GM13977 (cell line): Measurements from ENCODE around the gene TMEM63C.
A peak's percentile ranks its signal among the peaks of the same experiment; 100 is the strongest.

Source experiments
- DNase-seq: peaks from one replicate; pipeline ENCODE4 v3.0.0; 2012; ENCODE audit warnings: low spot score
- in situ Hi-C: fragments of 300-500 bp; cut with MboI; formaldehyde crosslinking; loops from one replicate; pipeline ENCODE4 v1.12.0; 2022; ENCODE audit warnings: low sequenced_read_pairs, low pct_unique_long_range_greater_than_20kb, mixed read lengths, inconsistent platforms; ENCODE audit not compliant: unreplicated experiment
- TF ChIP-seq, protein P1 (sequence below): IDR thresholded peaks from 2 replicates; pipeline ENCODE4 v1.5.1; 2012; ENCODE audit warnings: mild to moderate bottlenecking, control low read depth; ENCODE audit not compliant: insufficient read depth; ENCODE audit errors: extremely low read depth, missing control alignments

The TMEM63C gene

DNA sequence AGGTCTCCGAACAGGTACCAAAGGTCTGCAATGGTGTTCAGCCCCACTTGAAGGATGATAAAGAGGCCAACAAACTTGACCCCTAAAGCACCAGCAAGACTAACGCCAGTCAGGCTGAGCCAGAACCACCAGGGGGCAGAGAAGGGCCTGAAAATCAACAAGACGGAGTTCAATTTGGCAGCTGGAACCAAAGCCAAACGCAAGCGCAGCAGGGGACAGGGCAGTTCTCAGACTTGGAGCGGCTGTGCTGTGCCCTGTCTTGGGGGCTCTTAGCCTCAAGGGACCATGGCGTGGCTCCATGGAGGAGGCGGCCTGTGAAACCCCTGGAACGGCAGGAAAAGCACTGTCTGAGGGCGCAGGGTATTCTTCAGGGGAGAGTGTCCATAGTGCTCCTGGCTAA lies 119.5 kb downstream of the TMEM63C start:
- TF ChIP-seq, protein P1, sequence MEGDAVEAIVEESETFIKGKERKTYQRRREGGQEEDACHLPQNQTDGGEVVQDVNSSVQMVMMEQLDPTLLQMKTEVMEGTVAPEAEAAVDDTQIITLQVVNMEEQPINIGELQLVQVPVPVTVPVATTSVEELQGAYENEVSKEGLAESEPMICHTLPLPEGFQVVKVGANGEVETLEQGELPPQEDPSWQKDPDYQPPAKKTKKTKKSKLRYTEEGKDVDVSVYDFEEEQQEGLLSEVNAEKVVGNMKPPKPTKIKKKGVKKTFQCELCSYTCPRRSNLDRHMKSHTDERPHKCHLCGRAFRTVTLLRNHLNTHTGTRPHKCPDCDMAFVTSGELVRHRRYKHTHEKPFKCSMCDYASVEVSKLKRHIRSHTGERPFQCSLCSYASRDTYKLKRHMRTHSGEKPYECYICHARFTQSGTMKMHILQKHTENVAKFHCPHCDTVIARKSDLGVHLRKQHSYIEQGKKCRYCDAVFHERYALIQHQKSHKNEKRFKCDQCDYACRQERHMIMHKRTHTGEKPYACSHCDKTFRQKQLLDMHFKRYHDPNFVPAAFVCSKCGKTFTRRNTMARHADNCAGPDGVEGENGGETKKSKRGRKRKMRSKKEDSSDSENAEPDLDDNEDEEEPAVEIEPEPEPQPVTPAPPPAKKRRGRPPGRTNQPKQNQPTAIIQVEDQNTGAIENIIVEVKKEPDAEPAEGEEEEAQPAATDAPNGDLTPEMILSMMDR = peak; percentile 87
- in situ Hi-C loops = loop anchor here (10.0 to 25.0 kb wide), 2 partner anchors 244 to 414 kb away; no protein-coding TSS in a partner anchor
- DNase-seq = peak; percentile 67

DNA sequence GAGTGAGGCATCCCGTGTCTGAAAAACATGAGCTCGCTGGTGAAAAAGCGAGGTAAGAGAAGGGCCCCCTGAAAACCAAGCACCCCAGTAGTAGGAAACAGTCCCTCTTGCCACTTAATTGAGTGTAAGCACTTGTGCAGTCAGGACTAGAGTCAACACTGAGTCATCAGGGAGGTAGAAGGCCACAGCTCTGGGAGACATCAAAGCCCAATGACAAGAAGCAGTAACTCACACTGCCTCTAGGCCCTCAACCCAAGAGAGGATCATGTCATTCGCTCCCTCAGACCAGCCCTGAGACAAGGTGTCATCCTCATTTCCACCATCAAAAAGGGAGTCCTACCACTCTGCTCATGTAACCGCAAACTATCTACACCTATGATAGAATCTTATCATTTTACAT lies 121.3 kb downstream of the TMEM63C start:
- in situ Hi-C loops = loop anchor here (10.0 to 25.0 kb wide), 2 partner anchors 242 to 416 kb away; no protein-coding TSS in a partner anchor
- TF ChIP-seq, protein P1 = no peak
- peak; percentile 35 for DNase-seq

DNA sequence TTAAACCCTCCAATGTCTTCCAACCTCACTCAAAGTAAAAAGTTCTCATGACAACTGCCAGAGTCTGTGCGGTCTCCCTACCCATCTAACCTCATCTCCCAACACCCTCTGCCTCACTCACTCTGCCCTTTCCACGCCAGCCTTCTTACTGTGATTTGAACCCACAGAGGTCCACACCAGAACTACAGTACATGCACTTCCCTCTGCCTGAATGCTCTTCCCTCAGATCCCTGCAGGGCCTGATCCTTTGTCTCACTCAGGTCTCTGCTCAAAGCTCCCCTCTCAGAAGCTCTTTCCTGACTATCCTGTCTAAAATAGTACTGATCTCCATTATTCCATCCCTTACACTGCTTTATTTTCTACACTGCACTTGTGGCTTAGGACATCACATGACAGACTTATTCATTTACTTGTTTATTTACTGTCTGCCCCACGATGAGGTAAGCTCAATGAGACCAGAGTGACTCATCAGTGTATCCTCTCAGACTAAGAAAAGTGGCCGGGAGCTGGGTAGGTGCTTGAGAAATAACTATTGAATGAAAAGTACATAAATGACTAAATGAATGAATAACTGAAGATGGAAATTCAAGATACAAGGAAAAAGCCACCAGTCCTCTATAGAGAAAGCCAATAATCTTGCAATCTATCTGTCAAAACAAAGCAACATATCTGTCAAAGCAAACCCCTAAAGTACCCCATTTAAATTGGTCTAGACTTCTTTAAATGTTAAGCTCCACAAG lies 122.0 kb downstream of the TMEM63C start:
- TF ChIP-seq, protein P1 = no peak
- DNase-seq = peak; percentile 34
- in situ Hi-C loops = loop anchor here (10.0 to 25.0 kb wide), 2 partner anchors 241 to 416 kb away; no protein-coding TSS in a partner anchor

DNA sequence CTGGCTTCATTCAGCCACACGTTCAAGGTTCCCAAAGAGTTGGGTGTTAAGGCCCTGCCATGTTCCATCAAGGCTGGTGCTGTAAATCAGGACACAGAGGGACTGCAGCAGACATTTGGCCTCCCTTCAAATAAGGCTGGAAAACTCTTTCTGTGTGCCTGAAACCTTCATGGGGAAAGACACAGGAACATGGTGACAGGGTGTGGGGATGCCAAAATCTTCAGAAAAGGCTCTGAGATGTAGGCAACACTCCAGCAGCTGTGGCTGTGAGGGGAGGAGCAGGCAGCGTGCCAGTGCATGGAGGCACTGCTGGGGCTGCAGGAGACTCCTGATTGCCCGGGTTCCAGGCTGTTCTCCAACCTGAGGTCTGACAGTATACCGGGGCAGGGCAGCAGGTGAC lies 124.1 kb downstream of the TMEM63C start:
- in situ Hi-C loops = loop anchor here (10.0 to 25.0 kb wide), 2 partner anchors 239 to 418 kb away; no protein-coding TSS in a partner anchor
- no peak for DNase-seq
- TF ChIP-seq, protein P1 = no peak

DNA sequence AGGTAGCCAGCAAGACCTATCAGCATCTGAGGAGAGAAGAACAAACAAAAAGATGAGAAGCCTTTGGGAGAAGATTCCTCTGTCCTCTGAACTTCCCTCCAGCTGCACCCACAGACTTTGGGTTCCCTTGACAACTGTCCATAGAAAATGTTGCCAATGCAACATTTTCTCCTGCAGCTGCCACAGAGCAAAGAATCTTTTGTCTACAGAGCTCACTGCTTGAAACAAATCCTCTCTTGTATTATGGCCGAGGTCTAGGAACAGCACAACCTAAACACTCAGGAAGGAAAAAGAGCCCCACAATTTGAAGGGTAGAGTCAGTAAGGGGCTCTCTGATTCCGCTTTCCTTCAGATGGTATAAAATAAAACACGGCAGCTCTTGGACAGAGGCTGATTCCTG lies 124.8 kb downstream of the TMEM63C start:
- DNase-seq = no peak
- in situ Hi-C loops = loop anchor here (10.0 to 25.0 kb wide), 2 partner anchors 238 to 419 kb away; no protein-coding TSS in a partner anchor
- TF ChIP-seq, protein P1 = no peak

DNA sequence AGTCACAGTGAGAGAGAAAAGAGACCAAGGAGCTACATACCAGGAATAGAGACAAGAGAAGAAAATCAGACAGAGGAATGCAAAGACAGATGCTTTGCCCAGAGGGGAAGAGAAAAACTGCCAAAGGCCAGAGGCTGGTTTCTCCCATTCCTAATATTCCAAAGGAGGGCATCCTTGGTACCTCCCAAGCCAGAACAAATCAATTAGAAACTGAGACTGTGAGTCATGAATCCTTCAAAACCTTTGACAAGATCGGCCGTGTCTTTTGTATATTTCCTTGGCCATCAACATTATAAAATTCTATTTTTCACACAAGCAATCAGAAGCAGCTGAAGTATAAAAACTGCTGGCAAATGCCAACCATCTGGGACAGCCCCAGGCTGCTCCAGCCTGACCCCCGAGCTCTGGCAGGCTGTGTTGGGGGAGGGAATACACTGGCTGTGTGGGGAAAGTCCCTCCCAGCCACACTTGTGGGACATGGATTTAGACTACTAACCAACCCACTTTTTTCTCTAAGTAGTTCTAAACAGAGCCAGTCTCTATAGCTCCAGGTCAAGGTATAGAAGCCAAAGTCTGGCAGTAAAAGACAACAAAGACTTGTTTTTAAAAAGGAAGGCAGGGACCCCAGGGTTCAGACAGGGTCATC lies 125.4 kb downstream of the TMEM63C start:
- in situ Hi-C loops = loop anchor here (10.0 to 25.0 kb wide), 2 partner anchors 238 to 420 kb away; no protein-coding TSS in a partner anchor
- TF ChIP-seq, protein P1 = no peak
- DNase-seq = no peak
